ENCODE measurements around the gene RGS19. TPM values are rescaled to one million over a fixed set of nuclear protein-coding genes. Genes with fewer than 3 reads are reported as not detected.
"Not testable (repeated sequence)": the region's sequence is repeated elsewhere in the genome, so short reads cannot be mapped to it uniquely, and the experiment has no call there.

RGS19 gene, protein sequence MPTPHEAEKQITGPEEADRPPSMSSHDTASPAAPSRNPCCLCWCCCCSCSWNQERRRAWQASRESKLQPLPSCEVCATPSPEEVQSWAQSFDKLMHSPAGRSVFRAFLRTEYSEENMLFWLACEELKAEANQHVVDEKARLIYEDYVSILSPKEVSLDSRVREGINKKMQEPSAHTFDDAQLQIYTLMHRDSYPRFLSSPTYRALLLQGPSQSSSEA
- total RNA-seq (10 to 100 TPM in 1 of 6 donors, 1 to 10 TPM in 5; 3.2 to 11.9 (median 4.1) TPM), polyA plus RNA-seq (1 to 10 TPM; 7.5 to 8.9 TPM)

DNA sequence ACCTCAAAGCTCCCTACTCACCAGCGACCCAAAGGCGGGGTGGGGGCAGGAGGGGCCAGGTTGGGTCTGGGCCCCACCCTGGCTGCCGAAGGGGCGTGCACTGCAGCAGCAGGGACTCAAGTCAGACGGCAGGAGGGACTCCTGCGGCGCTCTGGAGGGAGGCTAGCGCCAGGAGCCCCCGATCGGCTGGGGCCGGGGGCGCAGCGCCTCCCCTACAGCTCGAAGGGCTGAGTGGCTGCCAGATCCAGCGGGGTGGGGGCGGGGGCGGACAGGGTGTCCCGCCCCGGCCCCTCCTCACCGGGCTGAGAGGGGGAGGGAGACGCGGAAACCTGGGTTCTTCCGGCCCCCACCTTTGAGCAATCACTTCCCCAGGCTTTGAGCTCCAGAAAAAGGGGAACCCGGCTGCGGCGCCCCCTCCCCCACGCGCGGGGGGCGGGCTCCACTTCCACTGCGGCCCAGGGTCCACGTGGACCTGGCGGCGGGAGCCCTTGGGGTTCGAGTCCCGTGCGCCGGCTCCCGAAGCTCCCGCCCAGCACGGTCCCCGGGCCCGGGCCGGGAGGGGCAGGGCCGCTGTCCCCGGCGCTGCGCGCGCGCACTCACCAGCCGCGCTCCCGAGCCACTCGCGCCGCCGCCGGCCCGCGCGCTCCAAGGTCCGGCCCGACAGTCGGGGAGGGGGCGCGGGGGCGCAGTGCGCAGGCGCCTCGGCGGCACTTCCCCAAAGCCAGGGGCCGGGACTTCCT is at the start of gene RGS19:
RGS19 (minus strand) TSS at position 246 of the 740 bp plus-strand sequence. CDS start 2,632 bp downstream, outside the sequence.
- 0 to 1% methylated on average over 32 to 73 of the region's 73 CpGs for WGBS, 2 donors
- intact Hi-C loops (cut with DNase I): no loop called here
- DNase-seq (peak in 5 of 6 donors; percentile 68 to 91 (median 80)), ATAC-seq (peak; percentile 63 to 75 (median 73)), FAIRE-seq (no peak)
- Histone ChIP-seq H3K4me1 (peaks cover 5 to 15% (median 6%) of the 10 kb centered on the region in 3 donors), H3K27me3 (no peaks in the 10 kb centered on the region), H3K9me3 (no peaks in the 10 kb centered on the region), H3K27ac (peak within 1 kb of the TSS; percentile 35 to 75 (median 54)), H3K36me3 (no peaks in the 10 kb centered on the region), H3K4me3 (peak within 1 kb of the TSS; percentile 33 to 83 (median 75))
- TF ChIP-seq, protein P1, sequence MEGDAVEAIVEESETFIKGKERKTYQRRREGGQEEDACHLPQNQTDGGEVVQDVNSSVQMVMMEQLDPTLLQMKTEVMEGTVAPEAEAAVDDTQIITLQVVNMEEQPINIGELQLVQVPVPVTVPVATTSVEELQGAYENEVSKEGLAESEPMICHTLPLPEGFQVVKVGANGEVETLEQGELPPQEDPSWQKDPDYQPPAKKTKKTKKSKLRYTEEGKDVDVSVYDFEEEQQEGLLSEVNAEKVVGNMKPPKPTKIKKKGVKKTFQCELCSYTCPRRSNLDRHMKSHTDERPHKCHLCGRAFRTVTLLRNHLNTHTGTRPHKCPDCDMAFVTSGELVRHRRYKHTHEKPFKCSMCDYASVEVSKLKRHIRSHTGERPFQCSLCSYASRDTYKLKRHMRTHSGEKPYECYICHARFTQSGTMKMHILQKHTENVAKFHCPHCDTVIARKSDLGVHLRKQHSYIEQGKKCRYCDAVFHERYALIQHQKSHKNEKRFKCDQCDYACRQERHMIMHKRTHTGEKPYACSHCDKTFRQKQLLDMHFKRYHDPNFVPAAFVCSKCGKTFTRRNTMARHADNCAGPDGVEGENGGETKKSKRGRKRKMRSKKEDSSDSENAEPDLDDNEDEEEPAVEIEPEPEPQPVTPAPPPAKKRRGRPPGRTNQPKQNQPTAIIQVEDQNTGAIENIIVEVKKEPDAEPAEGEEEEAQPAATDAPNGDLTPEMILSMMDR (IDR thresholded peaks at IDR 0.05): no peak

DNA sequence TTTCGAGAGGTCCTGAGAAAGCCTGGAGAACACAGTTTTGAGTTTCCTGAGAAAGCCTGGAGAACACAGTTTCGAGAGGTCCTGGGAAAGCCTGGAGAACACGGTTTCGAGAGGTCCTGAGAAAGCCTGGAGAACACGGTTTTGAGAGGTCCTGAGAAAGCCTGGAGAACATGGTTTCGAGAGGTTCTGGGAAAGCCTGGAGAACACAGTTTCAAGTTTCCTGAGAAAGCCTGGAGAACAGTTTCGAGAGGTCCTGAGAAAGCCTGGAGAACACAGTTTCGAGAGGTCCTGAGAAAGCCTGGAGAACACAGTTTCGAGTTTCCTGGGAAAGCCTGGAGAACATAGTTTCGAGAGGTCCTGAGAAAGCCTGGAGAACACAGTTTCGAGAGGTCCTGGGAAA is 44.2 kb upstream of the RGS19 start:
- not testable (repeated sequence) for H3K4me3 ChIP-seq, ATAC-seq, FAIRE-seq, DNase-seq, H3K36me3 ChIP-seq, H3K4me1 ChIP-seq, H3K27ac ChIP-seq, H3K9me3 ChIP-seq, H3K27me3 ChIP-seq
- intact Hi-C loops (cut with DNase I): loop anchor here in 1 of 3 donors (10.0 kb wide), 1 partner anchor 89 kb away; the partner anchor contains the start of gene C20orf204
- WGBS, 2 donors: 61 to 76% methylated on average over 11 of the region's 11 CpGs

DNA sequence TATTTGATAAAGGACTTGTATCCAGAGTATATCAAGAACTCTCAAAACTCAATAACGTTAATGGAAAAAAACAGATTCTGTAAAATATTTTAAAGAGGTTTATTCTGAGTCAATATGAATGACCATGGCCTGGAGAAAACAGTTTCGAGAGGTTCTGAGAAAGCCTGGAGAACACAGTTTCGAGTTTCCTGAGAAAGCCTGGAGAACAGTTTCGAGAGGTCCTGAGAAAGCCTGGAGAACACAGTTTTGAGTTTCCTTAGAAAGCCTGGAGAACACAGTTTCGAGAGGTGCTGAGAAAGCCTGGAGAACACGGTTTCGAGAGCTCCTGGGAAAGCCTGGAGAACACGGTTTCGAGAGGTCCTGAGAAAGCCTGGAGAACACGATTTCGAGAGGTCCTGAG is 43.6 kb upstream of the RGS19 start:
- DNase-seq: peak in 1 of 6 donors; percentile 6
- intact Hi-C loops (cut with DNase I): loop anchor here in 1 of 3 donors (10.0 kb wide), 1 partner anchor 88 kb away; the partner anchor contains the start of gene C20orf204
- not testable (repeated sequence) for H3K27ac ChIP-seq, ATAC-seq, H3K4me3 ChIP-seq, H3K9me3 ChIP-seq, H3K4me1 ChIP-seq, H3K27me3 ChIP-seq, H3K36me3 ChIP-seq, FAIRE-seq
- 55 to 70% methylated on average over 11 of the region's 11 CpGs for WGBS, 2 donors

DNA sequence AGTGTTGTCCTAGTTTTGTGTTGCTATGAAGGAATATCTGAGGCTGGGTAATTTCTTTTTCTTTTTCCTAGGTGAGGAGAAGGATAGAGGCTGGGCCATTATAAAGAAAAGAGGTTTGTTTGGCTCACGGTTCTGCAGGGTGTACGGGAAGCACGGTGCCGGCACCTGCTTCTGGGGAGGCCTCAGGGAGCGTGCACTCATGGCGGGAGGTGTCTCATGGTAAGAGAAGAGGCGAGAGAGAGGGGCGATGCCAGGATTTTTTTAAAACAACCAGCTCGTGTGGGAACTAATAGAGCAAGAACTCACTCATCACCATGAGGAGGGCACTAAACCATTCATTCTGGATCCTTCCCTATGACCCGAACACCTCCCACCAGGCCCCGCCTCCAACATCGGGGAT is 42.3 kb upstream of the RGS19 start:
- ATAC-seq (no peak), FAIRE-seq (no peak), DNase-seq (peak in 2 of 6 donors; percentile 12 to 26)
- Histone ChIP-seq H3K9me3 (no peaks in the 10 kb centered on the region), H3K27me3 (peaks cover 0 to 4% (median 0%) of the 10 kb centered on the region in 4 donors), H3K27ac (no peak overlapping the region), H3K4me3 (no peak overlapping the region), H3K36me3 (no peaks in the 10 kb centered on the region), H3K4me1 (no peaks in the 10 kb centered on the region)
- 57 to 71% methylated on average over 12 of the region's 12 CpGs for WGBS, 2 donors
- TF ChIP-seq, protein P1 (IDR thresholded peaks at IDR 0.05): no peak
- intact Hi-C loops (cut with DNase I): loop anchor here in 1 of 3 donors (10.0 kb wide), 1 partner anchor 87 kb away; the partner anchor contains the start of gene C20orf204

DNA sequence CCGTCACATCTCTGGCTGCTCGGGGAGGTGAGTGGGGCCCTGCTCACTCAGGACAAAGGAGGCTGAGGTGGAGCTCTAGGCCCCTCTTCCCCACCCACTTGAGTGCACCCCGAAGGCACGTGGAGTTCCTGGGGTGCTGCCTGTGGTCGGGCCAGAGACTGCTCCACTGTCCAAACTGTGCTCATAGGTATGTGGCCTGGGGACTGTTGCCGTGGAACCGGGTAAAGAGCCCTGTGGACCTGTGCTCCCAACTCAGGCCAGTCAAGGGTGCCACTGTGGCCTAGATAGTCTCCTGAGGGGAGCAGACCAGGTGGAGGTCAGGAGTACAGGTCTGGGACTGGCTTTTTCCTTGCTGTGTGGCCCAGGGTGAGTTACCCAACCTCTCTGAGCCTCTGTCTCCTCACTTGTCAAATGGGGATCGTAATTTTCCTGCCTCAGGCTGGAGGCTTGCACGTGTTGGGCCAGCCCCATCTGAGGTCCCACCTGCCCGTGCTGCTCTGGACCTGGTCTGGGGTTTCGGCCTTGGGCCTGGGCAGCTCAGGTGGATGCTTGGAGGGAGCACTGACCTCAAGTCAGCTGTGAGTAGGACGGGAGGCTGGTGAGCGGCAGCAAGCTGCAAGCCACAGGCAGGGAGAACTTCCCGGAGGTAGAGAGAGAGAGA is 40.5 kb upstream of the RGS19 start:
- Histone ChIP-seq H3K27ac (no peak overlapping the region), H3K9me3 (no peaks in the 10 kb centered on the region), H3K4me3 (no peak overlapping the region), H3K36me3 (no peaks in the 10 kb centered on the region), H3K4me1 (no peaks in the 10 kb centered on the region), H3K27me3 (peaks cover 0 to 4% (median 0%) of the 10 kb centered on the region in 4 donors)
- TF ChIP-seq, protein P1 (IDR thresholded peaks at IDR 0.05): no peak
- WGBS, 2 donors: 48 to 57% methylated on average over 14 of the region's 14 CpGs
- DNase-seq (peak in 2 of 6 donors; percentile 57 to 58), FAIRE-seq (no peak), ATAC-seq (peak in 1 of 4 donors; percentile 46)
- intact Hi-C loops (cut with DNase I): loop anchor here in 1 of 3 donors (10.0 kb wide), 1 partner anchor 85 kb away; the partner anchor contains the start of gene C20orf204
